HEK293 (cell line): Measurements from ENCODE around the gene SH3BP4.

Experiments
- CTCF ChIA-PET: fragments of 350-600 bp; formaldehyde crosslinking; extraction: SDS; loops from one replicate; lab custom pipeline; 2021; ENCODE audit warnings: antibody characterized with exemption; lab: Yijun Ruan, JAX
- POLR2A ChIA-PET: fragments of 300-600 bp; formaldehyde crosslinking; extraction: SDS; loops from one replicate; lab custom pipeline; 2020; ENCODE audit warnings: antibody characterized with exemption, inconsistent platforms; lab: Yijun Ruan, JAX
- H3K27ac ChIP-seq: fragments of 200-500 bp; sonication (Bioruptor generic); 2 replicates; pipeline ENCODE4 v1.5.1; 2014; ENCODE audit warnings: low read depth, low read length, control low read depth, inconsistent platforms; ENCODE audit errors: extremely low read depth
- H3K36me3 ChIP-seq, 2 experiments: fragments of 200-500 bp in 1 of 2; sonication (Bioruptor generic) in 1 of 2; 1 replicate in 1 of 2; 2 replicates in 1 of 2; pipeline ENCODE4 v1.5.1; 2014 to 2017; ENCODE audit warnings: inconsistent platforms in 2 of 2, low read length in 2 of 2; ENCODE audit not compliant: control insufficient read depth in 2 of 2, insufficient read depth in 1 of 2
- H3K4me1 ChIP-seq: fragments of 200-500 bp; sonication (Bioruptor generic); 2 replicates; pipeline ENCODE4 v1.5.1; 2014; ENCODE audit warnings: mild to moderate bottlenecking, low read length, inconsistent platforms; ENCODE audit not compliant: control insufficient read depth, insufficient read depth
- H3K4me3 ChIP-seq: 2 replicates; pipeline ENCODE4 v1.5.1; 2011; ENCODE audit warnings: low read depth, mild to moderate bottlenecking, control low read depth, low read length, moderate library complexity
- H3K9me3 ChIP-seq: fragments of 200-500 bp; sonication (Bioruptor generic); 2 replicates; pipeline ENCODE4 v1.5.1; 2014; ENCODE audit warnings: low read depth, low read length, inconsistent platforms; ENCODE audit not compliant: control insufficient read depth, insufficient read depth
- GLIS1 ChIP-seq: fragments of 450-650 bp; formaldehyde crosslinking; IDR thresholded peaks from 2 replicates; pipeline ENCODE4 v1.5.1; 2016; ENCODE audit warnings: missing biosample characterization, missing genetic modification characterization
- INSM2 ChIP-seq: fragments of 450-650 bp; formaldehyde crosslinking; IDR thresholded peaks from 2 replicates; pipeline ENCODE4 v1.5.1; 2016; ENCODE audit warnings: missing biosample characterization, missing genetic modification characterization
- KLF10 ChIP-seq: fragments of 450-650 bp; IDR thresholded peaks from 2 replicates; pipeline ENCODE4 v1.5.1; 2018; ENCODE audit warnings: missing biosample characterization, mild to moderate bottlenecking, missing genetic modification characterization
- PRDM2 ChIP-seq: fragments of 450-650 bp; formaldehyde crosslinking; IDR thresholded peaks from 2 replicates; pipeline ENCODE4 v1.5.1; 2016; ENCODE audit warnings: missing biosample characterization, missing genetic modification characterization, borderline replicate concordance
- WT1 ChIP-seq: fragments of 450-650 bp; formaldehyde crosslinking; IDR thresholded peaks from 2 replicates; pipeline ENCODE4 v1.5.1; 2016; ENCODE audit warnings: missing biosample characterization, missing genetic modification characterization
- ZBTB11 ChIP-seq: fragments of 450-650 bp; formaldehyde crosslinking; conservative IDR thresholded peaks from 2 replicates; pipeline ENCODE4 v1.5.1; 2016; ENCODE audit warnings: low read depth, missing biosample characterization, missing genetic modification characterization
- ZBTB44 ChIP-seq: fragments of 450-650 bp; IDR thresholded peaks from 2 replicates; pipeline ENCODE4 v1.5.1; 2018; ENCODE audit warnings: missing biosample characterization, mild to moderate bottlenecking, missing genetic modification characterization
- ZNF2 ChIP-seq: fragments of 450-650 bp; formaldehyde crosslinking; IDR thresholded peaks from 2 replicates; pipeline ENCODE4 v1.5.1; 2016; ENCODE audit warnings: missing biosample characterization, missing genetic modification characterization
- ZNF280D ChIP-seq: fragments of 450-650 bp; formaldehyde crosslinking; IDR thresholded peaks from 2 replicates; pipeline ENCODE4 v1.5.1; 2016; ENCODE audit warnings: missing biosample characterization, missing genetic modification characterization

Gene SH3BP4

GRCh38 chr2:235068701-235069100, 116.9 kb downstream of the SH3BP4 start (continued):
- no peak for TF ChIP-seq ZBTB11 (tag by site-specific recombination)

- H3K27ac ChIP-seq = no peak overlapping the region
- no peaks in the 10 kb centered on the region for H3K9me3 ChIP-seq
- no peak overlapping the region for H3K4me3 ChIP-seq
- H3K36me3 ChIP-seq = no peaks in the 10 kb centered on the region
- ChIA-PET POLR2A (no interaction called here), CTCF (interaction anchor here (0.7 to 1.0 kb wide), 2 partner anchors 10 to 189 kb away, joined by 3 read pairs; no protein-coding TSS in a partner anchor)
- TF ChIP-seq ZNF2 (tag by site-specific recombination) (no peak), KLF10 (tag by site-specific recombination) (no peak), ZBTB44 (tag by site-specific recombination) (no peak), WT1 (tag by site-specific recombination) (no peak)
- H3K4me1 ChIP-seq = no peaks in the 10 kb centered on the region
Observed at GRCh38 chr2:235070063-235070706, 118.4 kb downstream of the SH3BP4 start.

GRCh38 chr2:235073868-235074413, 122.1 kb downstream of the SH3BP4 start:
- H3K4me1 ChIP-seq = no peaks in the 10 kb centered on the region
- ChIA-PET POLR2A (no interaction called here), CTCF (no interaction called here)
- no peak overlapping the region for H3K27ac ChIP-seq
- TF ChIP-seq GLIS1 (tag by site-specific recombination) = peak; percentile 74
- TF ChIP-seq ZNF280D (tag by site-specific recombination) = no peak
- TF ChIP-seq, all 188 proteins: peak for 1
- Histone ChIP-seq H3K9me3 (no peaks in the 10 kb centered on the region), H3K4me3 (no peak overlapping the region), H3K36me3 (no peaks in the 10 kb centered on the region)

- H3K4me3 ChIP-seq = no peak overlapping the region
- CTCF ChIA-PET = no interaction called here
- H3K4me1 ChIP-seq = no peaks in the 10 kb centered on the region
- POLR2A ChIA-PET = interaction anchor here (0.6 kb wide), 1 partner anchor 105 kb away, joined by 4 read pairs; no protein-coding TSS in a partner anchor
- no peaks in the 10 kb centered on the region for H3K36me3 ChIP-seq
- H3K27ac ChIP-seq = no peak overlapping the region
- H3K9me3 ChIP-seq = no peaks in the 10 kb centered on the region
- TF ChIP-seq INSM2 = no peak
- TF ChIP-seq PRDM2 (tag by site-specific recombination) = no peak
Observed at GRCh38 chr2:235077046-235077445, 125.2 kb downstream of the SH3BP4 start.
